ENCODE measurements around the gene MMEL1. TPM values are rescaled to one million over a fixed set of nuclear protein-coding genes. Genes with fewer than 3 reads are reported as not detected.
"Not testable (repeated sequence)": the region's sequence is repeated elsewhere in the genome, so short reads cannot be mapped to it uniquely, and the experiment has no call there.

Gene MMEL1, protein sequence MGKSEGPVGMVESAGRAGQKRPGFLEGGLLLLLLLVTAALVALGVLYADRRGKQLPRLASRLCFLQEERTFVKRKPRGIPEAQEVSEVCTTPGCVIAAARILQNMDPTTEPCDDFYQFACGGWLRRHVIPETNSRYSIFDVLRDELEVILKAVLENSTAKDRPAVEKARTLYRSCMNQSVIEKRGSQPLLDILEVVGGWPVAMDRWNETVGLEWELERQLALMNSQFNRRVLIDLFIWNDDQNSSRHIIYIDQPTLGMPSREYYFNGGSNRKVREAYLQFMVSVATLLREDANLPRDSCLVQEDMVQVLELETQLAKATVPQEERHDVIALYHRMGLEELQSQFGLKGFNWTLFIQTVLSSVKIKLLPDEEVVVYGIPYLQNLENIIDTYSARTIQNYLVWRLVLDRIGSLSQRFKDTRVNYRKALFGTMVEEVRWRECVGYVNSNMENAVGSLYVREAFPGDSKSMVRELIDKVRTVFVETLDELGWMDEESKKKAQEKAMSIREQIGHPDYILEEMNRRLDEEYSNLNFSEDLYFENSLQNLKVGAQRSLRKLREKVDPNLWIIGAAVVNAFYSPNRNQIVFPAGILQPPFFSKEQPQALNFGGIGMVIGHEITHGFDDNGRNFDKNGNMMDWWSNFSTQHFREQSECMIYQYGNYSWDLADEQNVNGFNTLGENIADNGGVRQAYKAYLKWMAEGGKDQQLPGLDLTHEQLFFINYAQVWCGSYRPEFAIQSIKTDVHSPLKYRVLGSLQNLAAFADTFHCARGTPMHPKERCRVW
- 1.4 and 2.8 TPM in 2 replicates for total RNA-seq

DNA sequence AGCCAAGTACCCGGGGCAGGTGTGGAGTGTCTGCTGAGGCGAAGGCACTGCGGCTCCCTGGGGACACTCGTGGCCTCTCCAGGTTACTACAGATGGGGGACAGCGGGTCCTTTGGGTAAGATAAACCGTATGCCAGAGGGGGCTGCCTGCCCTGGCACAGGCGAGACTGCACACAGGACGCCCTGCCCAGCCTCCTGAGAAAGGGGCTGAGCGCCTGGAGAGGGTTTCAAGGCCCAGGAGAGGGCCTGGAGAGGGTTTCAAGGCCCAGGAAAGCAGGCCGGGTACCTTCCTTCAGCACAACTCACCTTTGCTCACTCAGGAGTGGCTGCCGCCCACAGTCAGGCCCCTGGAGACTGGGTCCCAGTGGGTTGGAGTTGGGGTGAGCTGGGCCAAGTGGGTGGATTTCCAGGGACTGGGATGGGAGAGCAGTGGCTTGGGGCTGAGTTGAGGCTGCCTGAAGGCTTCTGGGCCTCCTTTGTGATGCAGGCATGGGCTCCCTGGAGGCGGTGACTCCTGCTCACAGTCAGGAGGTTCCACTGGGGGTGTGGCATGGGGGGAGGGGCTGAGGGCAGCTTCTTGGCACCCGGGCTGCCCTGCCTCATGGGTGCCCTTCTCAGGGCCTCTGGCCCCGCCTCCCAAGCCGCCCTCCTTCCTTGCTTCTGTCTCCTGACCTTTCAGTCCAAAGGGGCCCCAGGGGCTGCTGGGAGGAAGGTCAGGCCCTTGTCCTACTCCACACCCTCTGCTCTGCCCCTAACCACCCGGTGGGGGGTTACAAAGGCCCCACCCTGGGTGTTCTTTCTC, at the start of gene MMEL1:
TSS of gene MMEL1 (minus strand) at position 456 of the 801 bp plus-strand sequence. CDS start 3,532 bp downstream, outside the sequence.
- no peak for DNase-seq (ENCODE audit: low read depth in 2 of 2)

DNA sequence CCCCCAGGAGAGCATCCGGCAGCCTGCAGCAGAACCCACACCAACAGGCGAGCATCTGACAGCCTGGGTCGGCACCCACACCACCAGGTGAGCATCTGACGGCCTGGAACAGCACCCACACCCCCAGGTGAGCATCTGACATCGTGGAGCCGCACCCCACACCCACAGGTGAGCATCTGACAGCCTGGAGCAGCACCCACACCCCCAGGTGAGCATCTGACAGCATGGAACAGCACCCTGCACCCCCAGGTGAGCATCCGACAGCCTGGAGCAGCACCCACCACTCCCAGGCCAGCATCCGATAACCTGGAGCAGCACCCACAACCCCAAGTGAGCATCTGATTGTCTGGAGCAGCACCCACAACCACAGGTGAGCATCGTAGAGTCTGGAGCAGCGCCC, 43.9 kb upstream of the MMEL1 start:
- not testable (repeated sequence) for DNase-seq (ENCODE audit: low read depth in 2 of 2)

DNA sequence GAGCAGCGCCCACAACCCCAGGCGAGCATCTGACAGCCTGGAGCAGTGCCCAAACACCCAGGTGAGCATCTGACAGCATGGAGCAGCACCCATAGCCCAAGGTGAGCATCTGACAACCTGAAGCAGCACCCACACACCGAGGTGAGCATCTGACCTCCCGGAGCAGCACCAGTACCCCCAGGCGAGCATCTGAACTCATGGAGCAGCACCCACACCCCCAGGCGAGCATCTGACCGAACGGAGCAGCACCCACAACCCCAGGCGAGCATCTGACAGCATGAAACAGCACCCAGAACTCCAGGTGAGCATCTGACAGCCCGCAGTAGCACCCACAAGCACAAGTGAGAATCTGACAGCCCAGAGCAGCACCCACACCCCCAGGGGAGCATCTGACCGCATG, 38.8 kb upstream of the MMEL1 start:
- not testable (repeated sequence) for DNase-seq (ENCODE audit: low read depth in 2 of 2)

DNA sequence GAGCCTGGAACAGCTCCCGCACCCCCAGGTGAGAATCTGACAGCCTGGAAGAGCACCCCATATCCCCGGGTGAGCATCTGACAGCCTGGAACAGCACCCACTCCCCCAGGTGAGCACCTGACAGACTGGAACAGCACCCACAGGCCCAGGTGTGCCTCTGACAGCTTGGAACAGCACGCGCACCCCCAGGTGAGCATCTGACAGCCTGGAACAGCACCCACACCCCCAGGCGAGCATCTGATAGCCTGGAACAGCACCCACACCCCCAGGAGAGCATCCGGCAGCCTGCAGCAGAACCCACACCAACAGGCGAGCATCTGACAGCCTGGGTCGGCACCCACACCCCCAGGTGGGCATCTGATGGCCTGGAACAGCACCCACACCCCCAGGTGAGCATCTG, 27.0 kb upstream of the MMEL1 start:
- not testable (repeated sequence) for DNase-seq (ENCODE audit: low read depth in 2 of 2)

DNA sequence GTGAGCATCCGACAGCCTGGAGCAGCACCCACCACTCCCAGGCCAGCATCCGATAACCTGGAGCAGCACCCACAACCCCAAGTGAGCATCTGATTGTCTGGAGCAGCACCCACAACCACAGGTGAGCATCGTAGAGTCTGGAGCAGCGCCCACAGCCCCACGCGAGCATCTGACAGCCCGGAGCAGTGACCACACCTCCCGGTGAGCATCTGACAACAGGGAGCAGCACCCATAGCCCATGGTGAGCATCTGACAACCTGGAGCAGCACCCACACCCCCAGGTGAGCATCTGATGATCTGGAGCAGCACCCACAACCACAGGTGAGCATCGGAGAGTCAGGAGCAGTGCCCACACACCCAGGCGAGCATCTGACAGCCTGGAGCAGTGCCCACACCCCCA, 25.1 kb upstream of the MMEL1 start:
- not testable (repeated sequence) for DNase-seq (ENCODE audit: low read depth in 2 of 2)

DNA sequence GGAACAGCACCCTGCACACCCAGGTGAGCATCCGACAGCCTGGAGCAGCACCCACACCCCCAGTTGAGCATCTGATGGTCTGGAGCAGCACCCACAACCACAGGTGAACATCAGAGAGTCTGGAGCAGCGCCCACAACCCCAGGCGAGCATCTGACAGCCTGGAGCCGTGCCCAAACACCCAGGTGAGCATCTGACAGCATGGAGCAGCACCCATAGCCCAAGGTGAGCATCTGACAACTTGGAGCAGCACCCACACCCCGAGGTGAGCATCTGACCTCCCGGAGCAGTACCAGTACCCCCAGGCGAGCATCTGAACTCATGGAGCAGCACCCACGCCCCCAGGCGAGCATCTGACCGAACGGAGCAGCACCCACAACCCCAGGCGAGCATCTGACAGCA, 24.3 kb upstream of the MMEL1 start:
- not testable (repeated sequence) for DNase-seq (ENCODE audit: low read depth in 2 of 2)

DNA sequence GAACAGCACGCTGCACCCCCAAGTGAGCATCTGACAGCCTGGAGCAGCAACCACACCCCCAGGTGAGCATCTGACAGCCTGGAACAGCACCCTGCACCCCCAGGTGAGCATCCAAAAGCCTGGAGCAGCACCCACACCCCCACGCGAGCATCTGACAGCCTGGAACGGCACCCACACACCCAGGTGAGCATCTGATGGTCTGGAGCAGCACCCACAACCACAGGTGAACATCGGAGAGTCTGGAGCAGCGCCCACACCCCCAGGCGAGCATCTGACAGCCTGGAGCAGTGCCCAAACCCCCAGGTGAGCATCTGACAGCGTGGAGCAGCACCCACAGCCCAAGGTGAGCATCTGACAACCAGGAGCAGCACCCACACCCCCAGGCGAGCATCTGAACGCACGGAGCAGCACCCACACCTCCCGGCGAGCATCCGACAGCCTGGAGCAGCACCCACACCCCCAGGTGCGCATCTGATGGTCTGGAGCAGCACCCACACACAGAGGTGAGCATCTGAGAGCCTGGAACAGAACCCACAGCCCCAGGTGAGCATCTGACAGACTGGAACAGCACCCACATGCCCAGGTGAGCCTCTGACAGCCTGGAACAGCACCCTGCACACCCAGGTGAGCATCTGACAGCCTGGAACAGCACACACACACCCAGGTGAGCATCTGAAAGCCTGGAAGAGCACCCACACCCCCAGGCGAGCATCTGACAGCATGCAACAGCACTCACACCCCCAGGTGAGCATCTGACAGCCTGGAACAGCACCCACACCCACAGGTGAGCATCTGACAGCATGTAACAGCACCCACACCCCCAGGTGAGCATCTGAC, 23.0 kb upstream of the MMEL1 start:
- DNase-seq (ENCODE audit: low read depth in 2 of 2), result not testable (repeated sequence)

DNA sequence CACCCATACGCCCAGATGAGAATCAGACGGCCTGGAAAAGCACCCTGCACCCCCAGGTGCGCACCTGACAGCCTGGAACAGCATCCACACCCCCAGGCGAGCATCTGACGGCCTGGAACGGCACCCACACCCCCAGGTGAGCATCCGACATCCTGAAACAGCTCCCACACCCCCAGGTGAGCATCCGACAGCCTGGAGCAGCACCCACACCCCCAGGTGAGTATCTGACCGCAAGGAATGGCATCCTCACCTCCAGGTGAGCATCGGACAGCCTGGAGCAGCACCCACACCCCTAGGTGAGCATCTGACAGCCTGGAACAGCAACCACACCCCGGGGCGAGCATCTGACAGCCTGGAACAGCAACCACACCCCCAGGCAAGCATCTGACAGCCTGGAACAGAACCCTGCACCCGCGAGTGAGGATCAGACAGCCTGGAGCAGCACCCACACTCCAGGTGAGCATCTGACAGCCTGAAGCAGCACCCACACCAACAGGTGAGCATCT, 21.7 kb upstream of the MMEL1 start:
- not testable (repeated sequence) for DNase-seq (ENCODE audit: low read depth in 2 of 2)

DNA sequence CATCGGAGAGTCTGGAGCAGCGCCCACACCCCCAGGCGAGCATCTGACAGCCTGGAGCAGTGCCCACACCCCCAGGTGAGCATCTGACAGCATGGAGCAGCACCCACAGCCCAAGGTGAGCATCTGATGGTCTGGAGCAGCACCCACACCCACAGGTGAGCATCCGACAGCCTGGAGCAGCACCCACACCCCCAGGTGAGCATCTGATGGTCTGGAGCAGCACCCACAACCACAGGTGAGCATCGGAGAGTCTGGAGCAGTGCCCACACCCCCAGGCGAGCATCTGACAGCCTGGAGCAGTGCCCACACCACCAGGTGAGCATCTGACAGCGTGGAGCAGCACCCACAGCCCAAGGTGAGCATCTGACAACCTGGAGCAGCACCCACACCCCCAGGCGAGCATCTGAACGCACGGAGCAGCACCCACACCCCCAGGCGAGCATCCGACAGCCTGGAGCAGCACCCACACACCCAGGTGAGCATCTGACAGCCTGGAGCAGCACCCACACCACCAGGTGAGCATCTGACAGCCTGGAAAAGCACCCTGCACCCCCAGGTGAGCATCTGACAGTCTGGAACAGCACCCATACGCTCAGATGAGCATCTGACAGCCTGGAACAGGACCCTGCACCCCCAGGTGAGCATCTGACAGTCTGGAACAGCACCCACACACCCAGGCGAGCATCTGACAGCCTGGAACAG, 21.1 kb upstream of the MMEL1 start:
- peak in 1 of 2 donors; percentile 31 for DNase-seq (ENCODE audit: low read depth in 2 of 2)

DNA sequence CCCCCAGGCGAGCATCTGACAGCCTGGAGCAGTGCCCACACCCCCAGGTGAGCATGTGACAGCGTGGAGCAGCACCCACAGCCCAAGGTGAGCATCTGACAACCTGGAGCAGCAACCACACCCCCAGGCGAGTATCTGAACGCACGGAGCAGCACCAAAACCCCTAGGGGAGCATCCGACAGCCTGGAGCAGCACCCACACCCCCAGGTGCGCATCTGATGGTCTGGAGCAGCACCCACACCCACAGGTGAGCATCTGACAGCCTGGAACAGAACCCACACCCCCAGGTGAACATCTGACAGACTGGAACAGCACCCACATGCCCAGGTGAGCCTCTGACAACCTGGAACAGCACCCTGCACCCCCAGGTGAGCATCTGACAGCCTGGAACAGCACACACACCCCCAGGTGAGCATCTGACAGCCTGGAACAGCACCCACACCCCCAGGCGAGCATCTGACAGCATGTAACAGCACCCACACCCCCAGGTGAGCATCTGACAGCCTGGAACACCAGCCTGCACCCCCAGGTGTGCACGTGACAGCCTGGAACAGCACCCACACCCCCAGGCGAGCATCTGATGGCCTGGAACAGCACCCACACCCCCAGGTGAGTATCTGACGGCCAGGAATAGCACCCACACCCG, 20.2 kb upstream of the MMEL1 start:
- DNase-seq (ENCODE audit: low read depth in 2 of 2), result not testable (repeated sequence)

DNA sequence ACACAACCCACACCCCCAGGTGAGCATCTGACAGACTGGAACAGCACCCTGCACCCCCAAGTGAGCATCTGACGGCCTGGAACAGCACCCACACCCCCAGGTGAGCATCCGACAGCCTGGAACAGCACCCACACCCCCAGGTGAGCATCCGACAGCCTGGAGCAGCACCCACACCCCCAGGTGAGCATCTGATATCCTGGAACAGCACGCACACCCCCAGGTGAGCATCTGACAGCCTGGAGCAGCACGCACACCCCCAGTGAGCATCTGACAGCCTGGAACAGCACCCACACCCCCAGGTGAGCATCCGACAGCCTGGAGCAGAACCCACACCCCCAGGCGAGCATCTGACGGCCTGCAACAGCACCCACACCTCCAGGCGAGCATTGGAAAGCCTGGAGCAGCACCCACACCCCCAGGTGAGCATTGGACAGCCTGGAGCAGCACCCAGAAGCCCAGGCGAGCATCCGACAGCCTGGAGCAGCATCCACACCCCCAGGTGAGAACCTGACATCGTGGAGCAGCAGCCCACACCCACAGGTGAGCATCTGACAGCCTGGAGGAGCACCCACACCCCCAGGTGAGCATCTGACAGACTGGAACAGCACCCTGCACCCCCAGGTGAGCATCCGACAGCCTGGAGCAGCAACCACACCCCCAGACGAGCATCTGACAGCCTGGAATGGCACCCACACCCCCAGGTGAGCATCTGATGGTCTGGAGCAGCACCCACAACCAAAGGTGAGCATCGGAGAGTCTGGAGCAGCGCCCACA, 19.5 kb upstream of the MMEL1 start:
- peak in 1 of 2 donors; percentile 28 for DNase-seq (ENCODE audit: low read depth in 2 of 2)

DNA sequence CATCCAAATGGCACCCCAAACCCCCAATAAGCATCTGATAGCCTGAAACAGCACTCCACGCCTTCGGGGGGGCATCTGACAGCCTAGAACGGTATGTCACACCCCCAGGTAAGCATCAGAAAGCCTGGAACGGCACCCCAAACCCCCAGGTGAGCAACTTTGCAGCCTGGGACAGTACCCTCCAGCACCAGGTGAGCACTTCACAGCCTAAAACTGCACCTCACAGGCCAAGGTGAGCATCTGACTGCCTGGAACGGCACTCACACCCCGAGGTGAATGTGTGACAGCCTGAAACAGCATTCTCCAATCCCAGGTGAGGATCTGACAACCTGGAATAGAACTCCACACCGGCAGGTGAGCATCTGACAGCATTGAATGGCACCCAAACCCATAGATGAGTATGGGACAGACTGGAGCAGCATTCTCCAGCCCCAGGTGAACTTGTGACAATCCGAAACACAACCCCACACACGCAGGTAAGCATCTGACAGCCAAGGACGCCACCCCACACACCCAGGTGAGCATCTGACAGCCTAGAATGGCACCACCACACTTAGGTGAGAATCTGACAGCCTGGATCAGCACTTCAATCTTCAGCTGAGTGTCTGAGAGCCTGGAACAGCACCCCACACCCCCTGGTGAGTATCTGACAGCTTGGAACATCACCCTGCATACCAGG, 18.3 kb upstream of the MMEL1 start:
- no peak for DNase-seq (ENCODE audit: low read depth in 2 of 2)

DNA sequence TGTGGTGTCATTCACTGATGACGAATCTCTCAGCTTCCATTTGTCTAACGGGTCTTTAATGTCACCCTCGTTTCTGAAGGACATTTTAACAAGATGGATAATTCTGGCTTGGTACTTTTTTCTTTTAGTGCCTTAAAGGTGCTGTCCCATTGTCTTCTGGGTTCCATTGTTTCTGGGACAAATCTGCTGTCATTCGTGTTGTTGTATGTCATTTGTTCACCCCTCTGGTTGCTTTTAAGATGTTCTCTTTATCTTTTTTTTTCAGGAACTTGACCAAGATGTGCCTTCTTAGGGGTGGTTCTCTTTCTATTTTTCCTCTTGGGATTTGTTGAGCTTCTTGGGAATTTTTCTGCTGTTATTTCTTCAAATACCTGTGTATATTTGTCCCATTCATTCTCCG, 14.0 kb upstream of the MMEL1 start:
- no peak for DNase-seq (ENCODE audit: low read depth in 2 of 2)

DNA sequence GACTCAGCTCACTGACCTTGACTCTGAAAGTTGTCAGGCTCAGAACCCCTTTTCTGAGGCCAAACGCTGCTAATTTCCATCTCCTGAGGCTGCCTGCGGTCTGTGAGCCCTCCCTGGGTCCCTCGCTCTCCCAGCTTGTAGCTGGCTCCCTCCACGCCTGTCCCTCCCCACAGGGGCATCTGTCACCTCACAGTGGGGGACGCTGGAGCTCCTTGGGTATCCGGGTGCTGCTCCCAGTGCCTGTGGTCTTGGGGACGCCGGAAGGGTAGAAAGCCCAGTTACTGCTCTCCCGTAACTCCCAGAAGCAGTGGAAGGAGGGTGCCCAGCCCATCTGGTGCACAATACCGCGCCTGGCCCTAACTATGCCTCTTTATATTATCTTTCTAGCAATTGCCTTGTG, 13.0 kb upstream of the MMEL1 start:
- no peak for DNase-seq (ENCODE audit: low read depth in 2 of 2)

DNA sequence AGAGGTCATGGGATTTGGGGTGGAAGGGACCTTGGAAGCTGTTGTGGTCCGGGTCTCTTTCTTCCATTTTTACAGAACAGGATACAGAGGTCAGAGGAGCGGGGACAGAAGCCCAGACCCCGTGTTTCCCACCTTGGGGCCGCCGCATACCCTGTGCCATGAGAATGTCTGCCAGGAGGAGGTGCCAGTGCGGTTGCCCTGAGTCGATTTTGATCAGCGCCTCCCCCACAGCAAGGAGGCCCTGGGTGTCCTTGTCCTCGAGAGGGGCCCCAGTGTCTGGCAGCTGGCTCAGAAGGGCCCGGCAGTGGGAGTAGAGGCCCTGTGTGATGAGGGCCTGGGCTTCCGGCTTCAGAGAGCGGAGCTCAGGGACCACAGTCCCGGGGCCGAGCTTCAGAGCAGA, 12.3 kb upstream of the MMEL1 start:
- no peak for DNase-seq (ENCODE audit: low read depth in 2 of 2)

DNA sequence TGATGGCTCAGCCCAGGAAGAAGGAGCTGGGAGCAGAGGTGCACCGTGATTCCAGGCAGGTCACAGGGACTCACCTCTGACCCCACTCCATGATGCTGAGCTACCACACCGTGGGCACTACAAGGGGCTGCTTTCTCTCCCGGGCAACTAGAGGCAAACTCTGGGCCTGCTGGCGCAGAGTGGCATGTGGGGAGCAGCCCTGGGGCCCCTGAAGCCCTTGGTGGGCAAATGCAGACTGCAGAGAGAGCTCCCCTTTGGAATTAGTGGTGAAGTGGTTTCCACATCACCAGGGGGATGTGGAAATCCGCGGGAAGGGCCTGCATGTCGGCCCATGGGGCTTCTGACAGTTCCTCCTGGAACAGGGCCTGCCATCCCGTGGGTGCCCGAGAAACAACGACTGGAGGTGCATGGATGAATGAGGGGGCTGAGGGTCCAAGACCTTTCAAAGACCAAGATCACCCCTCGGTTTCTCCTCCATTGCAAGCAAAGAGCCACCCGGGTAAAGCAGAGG, 11.8 kb upstream of the MMEL1 start:
- DNase-seq (ENCODE audit: low read depth in 2 of 2), result no peak

DNA sequence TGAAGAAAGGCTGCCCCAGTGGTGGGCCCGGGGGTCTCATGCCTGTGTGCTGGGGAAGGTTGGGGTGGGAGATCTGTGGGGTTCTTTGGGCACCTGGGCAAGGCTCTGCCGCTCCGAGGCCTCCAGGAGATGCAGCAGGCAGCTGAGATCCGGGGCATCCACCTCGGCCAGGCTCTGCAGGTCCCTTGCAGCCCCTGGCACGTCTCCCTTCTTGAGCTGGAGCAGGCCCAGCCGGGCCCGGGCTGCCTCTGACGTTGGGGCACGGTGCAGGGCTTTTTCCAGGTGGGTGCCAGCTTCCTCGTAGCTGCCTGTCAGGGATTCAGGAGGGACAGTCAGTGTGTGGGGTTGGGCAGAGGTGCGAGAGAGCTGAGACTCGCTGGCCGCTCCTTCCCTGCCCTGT, 11.4 kb upstream of the MMEL1 start:
- no peak for DNase-seq (ENCODE audit: low read depth in 2 of 2)

All from lung microvascular endothelial cell (primary cell).